DMS114 treated with DMSO at 0.1 percent for 48 hours (cell line): Measurements from ENCODE around the gene EFCAB8.

ENCODE experiments used
- DNase-seq: peaks from one replicate; lab custom pipeline; 2025; ENCODE audit not compliant: unreplicated experiment; lab: John Stamatoyannopoulos, UW

The EFCAB8 gene, protein sequence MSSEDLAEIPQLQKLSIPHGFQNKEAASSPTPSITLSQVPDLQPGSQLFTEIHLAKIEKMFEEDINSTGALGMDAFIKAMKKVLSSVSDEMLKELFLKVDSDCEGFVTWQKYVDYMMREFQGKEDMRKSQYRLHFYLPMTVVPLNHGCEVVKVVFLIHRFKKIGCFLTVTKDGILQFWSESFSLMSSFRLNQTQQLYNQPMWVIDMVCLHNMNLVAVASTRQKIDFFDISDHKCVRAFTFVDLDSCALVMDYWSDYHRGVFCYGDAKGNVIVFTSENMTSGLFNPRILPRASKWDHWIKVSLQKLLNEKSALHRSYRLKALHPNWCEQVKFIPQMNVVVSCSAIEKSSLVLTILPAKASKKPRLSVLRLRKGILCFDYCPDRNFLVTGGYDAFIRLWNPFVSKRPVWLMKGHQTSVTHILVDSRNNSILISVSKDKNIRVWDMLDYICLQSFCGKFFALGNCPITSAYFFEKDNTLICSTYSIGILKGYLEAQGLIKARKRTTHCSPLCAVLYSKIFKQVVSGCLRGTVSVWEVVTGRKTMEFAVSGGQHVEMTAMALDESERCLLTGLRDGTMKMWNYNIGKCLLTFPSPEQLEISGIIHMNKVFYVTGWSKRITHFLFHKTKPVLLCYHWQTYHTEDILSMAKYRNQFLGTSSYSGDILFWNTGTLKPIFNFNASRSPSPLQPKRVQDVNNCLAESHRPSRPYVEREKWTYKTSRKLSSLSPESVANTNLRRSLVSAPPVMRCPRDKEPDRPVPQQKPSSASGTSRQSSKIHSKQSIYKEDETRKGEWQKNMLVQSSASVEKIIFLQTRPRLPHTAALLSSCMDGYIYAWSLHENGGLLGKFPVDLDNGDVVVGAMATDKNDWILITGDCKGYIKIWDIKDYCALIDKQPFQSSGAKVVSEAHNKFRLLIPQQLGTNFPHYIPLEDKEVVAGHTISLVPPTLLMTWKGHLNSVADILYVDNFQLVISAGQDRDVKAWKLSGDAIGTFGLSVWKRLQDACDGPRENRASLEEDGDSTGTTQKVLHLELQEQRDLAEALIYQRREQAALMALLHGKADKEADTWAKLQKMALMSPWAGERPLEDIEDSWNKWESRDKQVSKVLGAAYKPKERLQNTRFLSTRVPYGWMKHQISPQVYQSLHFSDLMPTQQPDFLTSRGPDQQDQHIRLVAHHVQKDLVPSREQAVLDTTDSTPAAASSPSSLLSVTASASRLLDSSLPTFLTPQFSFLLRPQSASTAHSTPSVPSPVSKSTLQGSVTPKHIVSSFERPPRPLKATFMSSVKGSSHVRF

DNA sequence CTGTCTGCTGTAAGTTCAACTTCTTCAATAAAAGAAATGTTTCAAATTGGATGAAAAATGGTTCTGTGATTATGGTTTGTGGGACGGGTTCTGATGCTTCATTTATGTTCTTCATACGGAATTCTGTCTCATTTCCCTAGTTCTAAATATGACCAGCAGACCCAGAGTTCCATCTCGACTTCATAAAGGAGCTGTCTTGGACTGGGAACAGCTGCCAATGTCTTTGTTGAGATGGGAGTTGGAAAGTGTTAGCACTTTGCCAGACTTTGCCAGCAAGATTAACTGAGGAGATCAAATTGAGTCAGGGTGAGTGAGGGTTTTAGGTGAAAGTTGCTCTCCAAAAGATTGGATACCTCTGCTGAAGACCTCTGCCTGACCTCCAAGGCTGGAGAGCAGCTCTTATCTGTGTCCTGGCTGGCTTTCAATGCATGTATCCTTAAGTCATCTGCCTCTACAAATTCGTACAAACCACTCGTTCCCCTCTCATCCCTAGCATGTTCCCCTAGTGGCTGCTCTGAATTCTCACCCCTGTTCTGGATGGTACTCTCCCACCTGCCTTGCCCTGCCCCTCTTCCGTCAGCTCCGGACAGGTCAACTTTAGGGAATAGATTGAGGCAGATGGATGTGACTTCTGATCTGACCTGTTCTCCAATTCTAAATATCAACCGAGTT is at the start of gene EFCAB8:
Gene EFCAB8 (plus strand): TSS at position 223 of the 672 bp plus-strand sequence. CDS start 4,870 bp downstream, outside the sequence.
- DNase-seq: no peak

DNA sequence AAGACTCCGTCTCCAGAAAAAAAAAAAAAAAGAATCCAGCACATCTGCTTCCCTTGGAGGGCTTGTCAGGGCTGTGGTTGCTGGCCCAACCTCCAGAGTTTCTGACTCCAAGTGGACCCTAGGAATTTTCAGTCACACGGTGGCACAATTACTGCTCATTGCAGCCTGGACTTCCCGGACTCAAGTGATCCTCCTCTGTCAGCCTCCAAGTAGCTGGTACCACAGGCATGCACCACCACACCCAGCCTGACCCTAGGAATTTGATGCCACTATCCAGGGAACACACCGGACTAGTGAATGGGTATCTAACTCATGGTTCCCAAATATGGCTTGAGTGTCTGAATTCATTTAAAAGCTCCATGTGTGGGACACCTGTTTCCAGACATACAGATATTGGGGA is 48.8 kb upstream of the EFCAB8 start:
- DNase-seq: no peak

DNA sequence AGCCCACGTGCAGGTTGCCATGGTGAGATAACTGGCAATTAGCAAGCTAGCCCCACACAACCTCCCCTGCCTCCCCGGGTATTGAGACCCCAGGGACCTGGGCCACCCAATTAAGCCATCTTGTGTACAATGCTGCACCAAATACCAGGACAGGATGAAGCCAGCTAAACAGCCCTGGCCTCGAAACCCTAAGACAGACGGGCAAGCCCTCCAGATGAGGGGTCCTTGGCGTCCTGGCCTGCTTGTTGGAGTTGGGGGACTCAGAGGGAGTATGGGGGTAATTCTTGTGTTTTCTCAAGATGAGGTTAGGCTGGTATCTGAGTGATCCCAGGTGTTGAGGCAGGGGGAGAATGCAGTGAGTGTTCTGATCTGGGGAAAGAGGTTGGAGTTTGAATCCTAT is 47.8 kb upstream of the EFCAB8 start:
- DNase-seq: no peak

DNA sequence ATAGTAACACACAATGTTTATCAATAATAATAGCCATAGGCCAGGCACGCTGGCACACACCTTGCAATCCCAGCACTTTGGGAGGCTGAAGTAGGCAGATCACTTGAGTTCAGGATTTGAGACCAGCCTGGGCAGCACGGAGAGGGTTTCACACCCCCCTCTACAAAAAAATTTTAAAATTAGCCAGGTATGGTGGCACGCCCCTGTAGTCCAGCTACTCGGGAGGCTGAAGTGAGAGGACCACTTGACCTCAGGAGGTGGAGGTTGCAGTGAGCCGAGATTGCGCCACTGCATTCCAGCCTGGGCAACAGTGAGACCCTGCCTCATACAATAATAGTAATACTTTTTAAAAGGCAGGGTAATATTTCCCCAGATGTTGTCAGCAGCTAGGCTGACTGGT is 46.8 kb upstream of the EFCAB8 start:
- DNase-seq: no peak

DNA sequence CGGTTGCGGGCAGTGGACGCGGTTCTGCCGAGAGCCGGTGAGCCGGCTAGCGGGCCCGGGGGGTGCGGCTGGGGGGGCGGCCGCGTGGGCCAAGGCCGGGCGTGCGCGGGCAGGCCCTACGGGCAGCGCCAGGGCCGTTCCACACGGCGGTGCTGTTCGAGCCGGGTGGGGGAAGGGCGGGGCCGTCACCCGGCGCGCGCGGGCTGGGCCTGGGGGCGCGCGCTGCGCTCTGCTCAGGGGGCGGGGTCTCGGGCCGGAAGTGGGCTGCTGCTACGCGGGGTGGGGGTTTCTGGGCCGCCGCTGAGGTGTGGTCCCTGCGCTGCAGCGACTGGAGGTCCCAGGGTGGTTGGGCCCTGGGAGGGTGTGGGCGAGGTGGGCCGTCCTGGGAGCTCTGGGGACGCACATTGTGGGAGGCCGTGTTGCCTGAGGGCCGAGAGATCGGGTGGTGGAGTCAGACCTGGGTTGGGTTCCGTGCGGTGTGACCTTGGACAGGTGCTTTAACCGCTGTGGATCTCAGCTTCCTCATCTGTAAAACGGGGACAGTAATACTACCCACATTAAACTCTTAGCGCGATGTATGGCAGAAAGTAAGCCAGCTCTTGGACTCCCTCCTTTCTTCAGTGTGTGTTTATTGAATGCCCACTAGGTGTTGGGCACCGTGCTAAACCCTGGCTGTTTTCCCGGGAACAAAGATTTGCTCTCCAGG is 38.6 kb upstream of the EFCAB8 start:
- DNase-seq: no peak

DNA sequence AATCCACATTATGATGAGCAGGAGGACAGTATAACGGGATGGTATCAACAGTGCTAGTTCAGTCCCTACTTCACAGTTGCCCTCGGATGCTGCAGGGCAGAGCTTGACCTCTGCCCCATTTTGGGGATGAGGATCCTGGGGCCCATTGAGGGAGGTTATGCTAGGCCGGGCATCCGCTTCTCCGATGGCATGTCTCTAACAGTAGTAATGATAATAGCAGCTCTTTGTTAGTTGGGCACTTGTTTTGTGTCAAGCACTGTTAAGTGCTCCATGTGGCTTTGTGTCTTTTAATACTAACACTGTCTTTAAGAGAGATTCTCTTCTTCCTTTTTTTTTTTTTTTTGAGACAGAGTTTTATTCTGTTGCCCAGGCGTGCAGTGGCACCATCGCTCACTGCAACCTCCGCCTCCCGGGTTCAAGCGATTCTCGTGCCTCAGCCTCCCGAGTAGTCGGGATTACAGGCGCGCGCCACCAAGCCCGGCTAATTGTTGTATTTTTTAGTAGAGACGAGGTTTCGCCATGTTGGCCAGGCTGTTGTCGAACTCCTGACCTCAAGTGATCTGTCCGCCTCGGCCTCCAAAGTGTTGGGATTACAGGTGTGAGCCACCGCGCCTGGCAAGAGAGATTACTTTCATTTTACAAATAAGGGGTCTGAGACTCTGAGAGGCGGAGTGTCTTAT is 37.9 kb upstream of the EFCAB8 start:
- DNase-seq: no peak

DNA sequence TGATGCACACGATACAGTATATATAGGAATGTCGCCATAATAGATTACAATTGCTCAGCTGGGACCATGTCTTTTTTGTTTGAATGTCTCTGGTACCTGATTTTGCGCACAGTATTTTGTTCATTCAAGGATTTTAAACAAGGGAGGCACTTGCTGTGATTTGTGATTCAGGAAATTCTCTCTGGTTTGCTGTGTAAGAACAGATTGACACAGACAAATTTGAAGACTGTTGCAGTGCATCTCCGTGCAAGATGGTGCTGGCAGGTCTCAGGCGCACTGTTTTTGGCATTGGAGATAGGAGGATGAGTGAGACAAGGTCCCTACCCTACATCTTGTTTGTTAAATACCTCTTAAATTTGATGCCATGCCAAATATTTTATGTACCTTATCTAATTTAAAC is 36.5 kb upstream of the EFCAB8 start:
- no peak for DNase-seq

DNA sequence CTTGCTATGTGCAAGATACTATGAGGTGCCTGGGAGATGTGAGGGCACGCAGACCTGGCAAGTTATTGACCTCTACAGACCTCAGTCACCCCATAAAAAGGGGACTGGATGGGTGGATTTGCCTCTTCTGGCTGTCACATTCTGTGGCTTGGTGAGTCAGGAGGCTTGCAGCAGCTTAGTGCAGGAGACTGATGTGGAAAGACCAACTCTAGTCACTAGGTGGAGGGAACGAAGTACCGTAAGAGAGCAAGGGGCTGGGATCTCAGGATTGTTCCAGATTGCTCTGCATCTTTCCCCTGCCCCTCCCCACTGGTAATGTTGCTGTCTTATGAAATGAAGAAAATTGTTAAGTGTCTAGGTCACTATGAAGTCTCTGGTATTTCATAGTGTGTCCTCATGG is 35.6 kb upstream of the EFCAB8 start:
- DNase-seq: no peak

DNA sequence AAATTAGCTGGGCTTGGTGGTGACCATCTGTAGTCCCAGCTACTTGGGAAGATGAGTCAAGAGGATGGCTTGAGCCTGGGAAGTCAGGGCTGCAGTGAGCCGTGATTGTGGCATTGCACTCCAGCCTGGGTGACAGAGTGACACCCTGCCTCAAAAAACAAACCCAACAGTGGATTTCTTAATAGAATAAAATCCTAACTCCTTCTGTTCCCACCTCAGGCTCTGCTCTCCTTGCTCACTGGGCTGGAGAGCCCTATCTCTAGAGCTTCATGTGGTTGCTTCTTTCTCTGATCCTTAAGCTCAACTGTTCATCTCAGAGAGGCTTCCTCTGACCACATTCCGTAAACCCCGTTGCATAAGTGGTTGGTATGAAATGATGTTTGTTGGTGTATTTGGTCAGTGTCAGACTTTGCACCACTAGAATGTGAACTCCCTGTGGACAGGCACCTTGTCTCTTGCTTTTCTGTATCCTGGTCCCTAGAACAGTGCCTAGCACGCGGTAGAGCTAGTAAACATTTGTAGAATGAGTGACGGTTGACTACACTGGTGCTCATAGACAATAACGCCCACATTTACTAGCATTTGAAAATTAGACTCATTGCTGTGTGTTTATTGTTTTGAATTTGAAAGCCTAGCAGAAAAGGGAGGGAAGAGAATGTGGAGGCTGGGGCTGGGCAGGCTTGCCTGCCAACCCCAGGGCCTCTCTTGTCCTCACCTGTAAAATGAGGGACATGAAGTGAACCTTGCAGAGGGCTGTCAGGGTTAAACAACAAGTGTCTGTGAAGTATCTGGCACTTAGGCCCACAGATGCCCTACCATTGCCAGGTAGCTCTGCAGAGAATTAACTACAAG is 34.8 kb upstream of the EFCAB8 start:
- DNase-seq: no peak

DNA sequence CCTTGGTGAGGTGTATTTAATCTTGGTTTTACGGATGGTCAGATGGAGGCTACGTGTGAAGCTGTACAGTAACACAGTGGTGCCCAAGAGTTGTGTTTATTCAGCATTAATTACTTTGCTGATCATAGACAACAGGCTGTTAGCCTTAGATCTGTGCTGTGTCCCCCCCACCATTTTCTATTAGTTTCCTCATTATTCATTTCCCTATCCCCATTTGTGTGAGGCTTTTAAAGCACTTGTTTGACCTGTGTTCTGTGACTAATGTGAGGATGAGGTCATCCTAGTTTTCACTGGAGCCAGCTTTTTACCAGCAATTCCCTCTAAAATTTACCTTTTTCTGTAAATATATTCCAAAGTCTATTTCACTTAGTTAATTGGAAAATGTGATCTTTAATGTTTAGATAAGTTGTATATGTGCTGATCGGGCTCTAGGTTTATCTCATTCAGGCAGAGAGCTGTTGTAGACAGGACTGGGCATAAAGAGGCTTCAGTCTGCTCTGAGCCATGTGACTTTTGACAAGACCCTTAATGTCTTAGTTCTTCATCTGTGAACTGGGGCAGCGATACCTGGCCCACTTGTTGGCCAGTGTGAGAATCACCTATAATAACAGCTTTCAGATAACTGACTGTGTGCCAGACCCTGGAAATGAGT is 30.6 kb upstream of the EFCAB8 start:
- no peak for DNase-seq

DNA sequence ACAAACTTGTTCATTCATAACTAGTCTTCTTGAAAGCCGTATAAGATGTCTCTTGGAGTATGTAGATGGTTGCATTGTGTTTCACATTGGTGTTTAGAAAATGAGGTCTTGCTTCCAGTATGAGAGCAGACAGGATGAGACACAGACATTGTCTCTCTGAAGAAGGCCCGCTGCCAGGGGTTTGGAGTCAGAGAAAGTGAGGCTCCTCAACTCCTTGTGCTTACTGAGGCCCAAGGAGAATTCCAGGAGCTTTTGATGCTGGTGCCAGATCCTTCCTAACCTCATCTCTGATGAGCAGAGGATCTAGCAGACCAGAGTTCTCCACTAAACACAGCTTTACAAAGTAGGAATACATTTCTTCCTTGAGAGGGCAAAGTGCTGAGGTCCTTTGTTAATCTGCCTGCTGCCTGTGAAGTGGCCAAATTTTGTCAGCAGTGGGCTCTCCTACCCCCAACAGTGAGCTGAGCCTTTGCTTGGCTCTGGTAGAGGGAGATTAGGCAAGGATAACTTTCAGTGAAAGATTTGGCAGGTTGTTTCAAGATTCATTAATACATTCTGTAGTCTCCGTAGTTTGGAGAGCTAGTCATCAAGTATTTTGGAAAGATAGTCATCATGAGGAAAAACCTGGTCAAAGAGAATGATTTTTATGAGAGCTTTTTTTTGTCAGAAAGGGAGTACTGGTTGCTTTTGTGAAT is 29.3 kb upstream of the EFCAB8 start:
- DNase-seq: no peak

DNA sequence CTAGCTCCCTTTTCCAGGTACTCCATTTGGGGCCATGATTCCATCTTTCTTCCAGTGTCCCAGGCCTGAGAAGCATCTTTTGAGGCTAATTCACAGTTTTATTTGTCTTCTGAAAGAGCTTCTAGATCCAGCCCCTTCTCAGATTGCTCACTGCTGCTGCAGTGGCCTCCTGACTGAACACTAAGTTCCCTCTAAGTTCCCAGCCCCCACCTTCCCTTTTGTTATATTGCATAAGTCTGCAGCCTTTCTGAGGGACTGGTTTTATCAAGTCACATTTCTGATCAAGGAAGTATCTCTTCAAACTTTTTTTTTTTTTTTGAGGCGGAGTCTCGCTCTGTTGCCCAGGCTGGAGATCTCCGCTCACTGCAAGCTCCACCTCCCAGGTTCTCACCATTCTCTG is 28.3 kb upstream of the EFCAB8 start:
- DNase-seq: no peak

DNA sequence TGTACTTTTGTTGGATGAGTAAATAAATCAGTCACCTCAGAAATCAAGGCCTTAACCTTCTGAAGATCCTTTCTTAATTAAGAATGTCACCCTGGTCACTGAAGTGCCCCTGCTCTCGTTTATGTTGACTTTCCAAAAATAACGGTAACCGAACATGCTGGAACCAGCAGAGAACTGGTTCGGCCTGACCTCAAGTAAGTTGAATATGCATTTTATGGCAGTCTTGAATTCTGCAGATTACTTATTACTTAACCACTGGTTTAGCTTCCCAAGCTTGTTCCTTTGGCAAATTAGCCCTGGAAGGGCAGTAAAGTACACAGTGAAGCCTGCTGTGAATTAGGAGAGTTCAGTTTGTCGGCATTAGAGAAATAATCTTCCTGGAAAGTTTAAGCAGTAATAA is 26.7 kb upstream of the EFCAB8 start:
- no peak for DNase-seq

DNA sequence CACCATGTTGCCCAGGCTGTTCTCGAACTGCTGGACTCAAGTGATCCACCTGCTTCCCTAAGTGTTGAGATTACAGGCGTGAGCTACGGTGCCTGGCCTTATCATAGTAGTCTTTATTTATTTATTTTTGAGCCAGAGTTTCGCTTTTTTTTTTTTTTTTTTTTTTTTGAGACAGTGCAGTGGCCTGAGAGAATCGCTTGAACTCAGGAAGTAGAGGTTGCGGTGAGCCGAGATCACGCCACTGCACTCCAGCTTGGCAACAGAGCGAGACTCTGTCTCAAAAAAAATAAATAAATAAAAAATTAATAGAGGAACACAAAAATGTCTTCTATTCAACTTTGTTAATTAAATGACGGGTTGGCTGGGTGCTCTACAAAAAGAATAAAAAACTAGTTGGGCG is 26.1 kb upstream of the EFCAB8 start:
- no peak for DNase-seq

DNA sequence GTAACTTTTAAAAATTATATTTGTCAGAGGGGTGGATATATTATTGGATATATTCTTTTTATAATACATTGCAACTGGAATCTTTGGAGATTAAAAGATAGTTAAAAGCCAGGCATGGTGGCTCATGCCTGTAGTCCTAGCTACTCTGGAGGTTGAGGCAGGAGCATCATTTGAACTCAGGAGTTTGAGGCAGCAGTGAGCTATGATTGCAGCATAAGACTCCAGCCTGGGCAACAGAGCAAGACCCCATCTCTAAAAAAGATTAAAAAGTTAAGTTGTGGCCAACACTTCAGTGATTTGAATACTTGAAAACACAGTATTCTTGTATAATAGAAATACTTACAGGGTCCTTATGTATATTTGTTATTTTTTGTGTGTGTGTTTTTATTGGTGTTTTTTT is 23.8 kb upstream of the EFCAB8 start:
- no peak for DNase-seq

DNA sequence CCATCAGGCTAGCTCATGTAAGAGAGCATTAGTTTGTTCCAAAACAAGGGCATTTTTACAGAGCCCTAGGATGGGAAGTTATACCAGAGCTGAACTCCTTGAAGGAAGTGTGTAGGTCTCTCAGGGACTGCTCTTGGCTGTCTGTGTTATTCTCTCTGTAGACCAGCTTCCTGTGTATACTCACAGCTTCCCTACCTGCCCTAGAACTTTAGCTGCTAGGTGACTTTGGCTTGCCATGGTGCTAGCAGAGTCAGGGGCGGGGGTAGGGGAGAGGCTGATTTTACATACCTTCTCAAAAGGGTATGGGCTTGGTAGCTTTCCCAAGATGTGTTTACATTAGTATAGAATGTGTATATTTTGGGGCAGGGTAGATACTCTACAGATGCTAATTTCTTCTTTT is 21.6 kb upstream of the EFCAB8 start:
- DNase-seq: no peak

DNA sequence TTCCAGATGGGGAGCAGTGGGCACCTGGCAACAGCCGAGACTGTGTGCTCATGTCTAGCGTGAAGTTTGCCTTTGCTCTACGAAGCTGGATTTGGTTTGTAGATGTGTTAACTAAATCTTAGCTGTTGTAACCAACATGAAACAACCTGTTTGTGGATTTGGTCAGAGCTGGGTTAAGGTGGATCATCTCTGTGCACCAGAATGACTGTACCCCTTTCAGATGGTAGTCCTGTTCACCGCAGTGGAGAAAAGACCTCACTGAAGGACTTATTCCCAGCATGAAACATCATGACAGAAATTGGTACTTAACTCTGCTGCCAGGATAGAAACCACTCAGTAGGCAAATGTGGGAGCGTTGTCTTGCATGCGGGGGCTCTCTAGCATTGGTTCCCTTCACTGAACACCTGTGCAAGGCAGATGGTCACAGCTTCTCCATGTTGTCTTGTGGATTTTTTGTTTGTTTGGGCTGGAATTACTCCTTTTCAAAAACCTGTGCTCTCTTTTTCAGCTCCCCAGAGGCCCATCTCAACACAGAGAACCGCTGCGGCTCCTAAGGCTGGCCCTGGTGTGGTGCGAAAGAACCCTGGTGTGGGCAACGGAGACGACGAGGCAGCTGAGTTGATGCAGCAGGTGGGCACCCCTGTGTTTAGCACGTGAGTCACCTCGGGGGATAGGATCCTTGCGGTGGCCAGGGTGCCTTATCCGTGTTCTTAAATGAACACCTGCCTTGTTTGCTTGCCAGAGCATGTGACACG is 19.3 kb upstream of the EFCAB8 start:
- DNase-seq: no peak
